Fibroblast of the aortic adventitia (primary cell): ENCODE results near the gene LMX1B. TPM values are rescaled to one million over a fixed set of nuclear protein-coding genes. Genes with fewer than 3 reads are reported as not detected.

Experiments
- DNase-seq: peaks from one replicate; pipeline ENCODE4 v3.0.0-alpha.2; 2010; ENCODE audit warnings: low read depth
- H3K4me3 ChIP-seq: 2 replicates; pipeline ENCODE4 v1.5.1; 2011; ENCODE audit warnings: low read depth, mild to moderate bottlenecking, control low read depth, low read length, moderate library complexity
- total RNA-seq: library from RNA; depleted of rRNA; stranded (reverse); fragments of >200 nt; gene quantifications from 2 replicates; pipeline ENCODE4 v1.2.3, GENCODE V29; 2012; ENCODE audit warnings: low replicate concordance
- TF ChIP-seq, protein P1 (sequence below): IDR thresholded peaks from 2 replicates; pipeline ENCODE4 v1.5.1; 2011; ENCODE audit warnings: mild to moderate bottlenecking, low read length, control low read depth, inconsistent platforms; ENCODE audit not compliant: insufficient read depth

Gene LMX1B
- total RNA-seq, 1 donor, result not detected

DNA sequence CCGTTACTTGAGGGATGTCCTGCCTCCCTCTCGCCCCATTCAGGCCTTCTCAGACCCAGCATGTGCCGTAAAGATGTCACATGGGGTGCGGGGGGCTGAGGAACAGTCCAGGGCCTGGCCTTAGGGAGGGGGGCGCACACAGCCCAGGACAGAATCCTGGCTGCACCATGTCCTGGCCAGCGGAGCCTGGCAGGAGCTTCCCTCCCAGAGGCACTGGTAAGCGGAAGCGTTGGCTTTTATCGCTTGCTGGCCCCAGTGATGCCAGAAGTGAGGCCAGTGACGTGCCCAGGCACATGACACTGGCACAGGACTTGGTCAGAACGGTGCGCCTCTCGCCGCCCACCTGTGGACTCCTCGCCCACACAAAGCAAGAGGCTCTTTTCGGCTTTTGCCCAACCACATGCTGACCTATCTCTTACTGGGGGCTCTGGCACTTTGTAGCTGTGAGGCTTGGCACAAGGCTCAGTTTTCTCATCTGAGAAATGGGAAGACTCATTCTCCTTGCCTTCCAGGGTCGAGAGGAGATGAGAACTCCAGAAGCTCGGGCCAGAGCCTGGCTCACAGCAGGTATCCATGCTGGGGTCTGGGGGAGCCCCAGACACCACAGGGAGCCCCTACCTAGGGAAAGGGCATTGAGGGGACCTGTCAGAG is 59.0 kb downstream of the LMX1B start:
- no peak for DNase-seq
- no peak overlapping the region for H3K4me3 ChIP-seq
- TF ChIP-seq, protein P1, sequence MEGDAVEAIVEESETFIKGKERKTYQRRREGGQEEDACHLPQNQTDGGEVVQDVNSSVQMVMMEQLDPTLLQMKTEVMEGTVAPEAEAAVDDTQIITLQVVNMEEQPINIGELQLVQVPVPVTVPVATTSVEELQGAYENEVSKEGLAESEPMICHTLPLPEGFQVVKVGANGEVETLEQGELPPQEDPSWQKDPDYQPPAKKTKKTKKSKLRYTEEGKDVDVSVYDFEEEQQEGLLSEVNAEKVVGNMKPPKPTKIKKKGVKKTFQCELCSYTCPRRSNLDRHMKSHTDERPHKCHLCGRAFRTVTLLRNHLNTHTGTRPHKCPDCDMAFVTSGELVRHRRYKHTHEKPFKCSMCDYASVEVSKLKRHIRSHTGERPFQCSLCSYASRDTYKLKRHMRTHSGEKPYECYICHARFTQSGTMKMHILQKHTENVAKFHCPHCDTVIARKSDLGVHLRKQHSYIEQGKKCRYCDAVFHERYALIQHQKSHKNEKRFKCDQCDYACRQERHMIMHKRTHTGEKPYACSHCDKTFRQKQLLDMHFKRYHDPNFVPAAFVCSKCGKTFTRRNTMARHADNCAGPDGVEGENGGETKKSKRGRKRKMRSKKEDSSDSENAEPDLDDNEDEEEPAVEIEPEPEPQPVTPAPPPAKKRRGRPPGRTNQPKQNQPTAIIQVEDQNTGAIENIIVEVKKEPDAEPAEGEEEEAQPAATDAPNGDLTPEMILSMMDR, result no peak

DNA sequence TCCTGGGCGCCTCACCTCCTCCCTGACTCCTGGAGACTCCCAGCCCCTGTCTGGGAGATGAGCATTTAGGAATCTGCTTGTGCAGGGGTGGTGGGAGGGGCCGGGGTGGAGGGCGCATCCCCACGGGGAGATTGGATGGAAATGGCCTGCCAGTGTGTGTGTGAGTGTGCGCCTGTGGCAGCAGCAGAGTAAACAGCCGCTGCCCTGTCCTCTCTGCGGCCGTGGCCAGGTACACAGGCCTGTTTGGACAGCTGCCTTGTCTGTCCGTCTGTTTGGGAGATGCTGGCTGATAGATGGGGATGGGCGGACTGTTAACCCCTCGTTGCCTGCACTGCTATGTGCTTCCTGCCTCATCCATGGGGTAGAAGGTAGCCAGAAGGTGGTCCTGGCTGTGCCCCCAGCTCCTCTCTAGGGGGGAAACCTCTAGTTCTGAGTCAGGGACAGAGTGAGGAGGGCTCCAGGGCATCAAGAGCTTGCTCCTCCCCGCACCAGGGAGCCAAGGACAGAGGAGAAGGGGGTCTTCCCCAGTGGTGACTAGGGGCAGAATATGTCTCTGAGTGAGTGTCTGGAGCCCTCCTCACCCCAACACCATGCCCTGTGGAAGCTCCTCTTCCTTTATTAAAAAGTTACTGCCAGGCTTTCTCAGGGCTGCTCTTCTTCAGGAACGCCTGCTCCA is 60.1 kb downstream of the LMX1B start:
- TF ChIP-seq, protein P1, result no peak
- no peak overlapping the region for H3K4me3 ChIP-seq
- no peak for DNase-seq

DNA sequence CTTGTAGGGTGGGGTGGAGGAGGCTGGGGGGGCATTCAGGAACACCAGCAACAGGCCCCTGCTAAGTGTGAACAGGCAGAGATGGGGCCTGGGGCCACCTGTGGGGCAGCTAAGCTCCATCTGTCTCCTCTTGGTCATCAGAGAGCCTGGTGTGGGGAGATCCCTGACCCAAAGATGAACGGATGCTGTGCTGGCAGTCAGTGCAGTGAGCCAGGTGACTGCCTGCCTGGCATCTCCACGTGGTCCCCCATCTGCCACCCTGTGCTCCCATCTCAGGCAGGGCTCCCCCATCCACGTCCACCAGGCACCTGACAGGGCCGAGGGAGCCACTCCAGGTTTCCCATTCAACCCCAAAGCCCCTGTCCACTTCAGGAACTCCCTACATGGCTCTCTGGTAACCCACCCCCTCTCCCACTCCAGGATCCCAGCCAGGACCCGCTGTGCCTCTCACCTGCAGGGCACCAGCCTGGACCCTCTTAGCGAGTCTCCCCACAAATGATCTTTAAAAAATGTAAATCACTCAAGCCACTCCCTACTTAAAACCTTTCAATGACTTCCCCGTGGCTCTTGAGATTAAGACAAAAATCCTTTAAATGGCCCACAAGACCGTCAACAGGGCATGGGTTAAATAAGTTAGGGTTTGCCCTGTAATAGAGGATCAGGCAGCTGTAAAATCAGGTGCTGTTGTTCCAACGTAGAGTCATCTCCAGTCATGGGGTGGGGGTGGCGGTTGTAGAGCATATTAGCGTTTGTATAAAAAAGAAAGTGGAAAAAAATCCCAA is 60.8 kb downstream of the LMX1B start:
- H3K4me3 ChIP-seq, result no peak overlapping the region
- TF ChIP-seq, protein P1, result no peak
- DNase-seq, result no peak

DNA sequence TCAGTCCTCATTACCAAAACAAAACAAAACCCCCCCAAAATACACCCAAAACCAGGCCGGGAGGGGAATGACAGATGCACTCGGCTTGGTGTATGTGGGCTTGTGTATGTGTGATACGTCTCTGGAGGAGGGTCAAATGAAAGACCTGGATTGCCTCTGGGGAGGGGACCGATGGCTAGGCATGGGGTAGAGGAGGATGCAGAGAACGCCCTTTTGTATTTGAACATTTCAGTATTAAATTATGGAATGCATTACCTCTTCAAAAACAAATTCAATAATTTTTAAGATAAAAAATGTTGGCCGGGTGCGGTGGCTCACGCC is 61.4 kb downstream of the LMX1B start:
- no peak for DNase-seq
- H3K4me3 ChIP-seq, result no peak overlapping the region
- TF ChIP-seq, protein P1, result no peak

DNA sequence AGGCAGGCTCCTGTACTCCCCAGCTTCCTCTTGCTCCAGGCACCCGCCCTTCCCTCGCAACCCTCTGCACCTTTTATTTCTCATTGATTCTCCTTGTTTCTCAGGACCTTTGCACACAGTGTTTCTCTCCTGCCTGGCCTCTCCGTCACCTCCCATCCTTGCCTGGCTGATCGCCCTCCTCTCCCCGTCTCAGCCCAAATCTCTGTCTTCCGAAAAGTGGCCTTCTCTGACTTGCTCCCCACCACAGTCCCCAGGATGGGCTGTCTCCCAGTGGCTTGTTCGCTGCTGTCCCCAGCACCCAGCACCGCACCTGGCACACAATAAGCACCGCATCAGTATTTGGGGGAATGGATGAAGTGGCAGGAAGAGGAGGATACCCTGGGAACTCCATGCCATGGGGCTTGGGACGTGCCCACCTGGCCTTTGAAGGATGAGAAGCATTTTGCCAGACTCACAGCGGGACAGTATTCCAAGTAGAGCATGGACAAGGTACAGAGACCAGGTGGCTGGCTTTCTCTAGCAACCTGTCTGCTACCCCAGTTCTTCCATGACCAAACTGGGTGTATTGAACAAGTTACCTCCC is 62.5 kb downstream of the LMX1B start:
- no peak for DNase-seq
- no peak overlapping the region for H3K4me3 ChIP-seq
- TF ChIP-seq, protein P1, result no peak

DNA sequence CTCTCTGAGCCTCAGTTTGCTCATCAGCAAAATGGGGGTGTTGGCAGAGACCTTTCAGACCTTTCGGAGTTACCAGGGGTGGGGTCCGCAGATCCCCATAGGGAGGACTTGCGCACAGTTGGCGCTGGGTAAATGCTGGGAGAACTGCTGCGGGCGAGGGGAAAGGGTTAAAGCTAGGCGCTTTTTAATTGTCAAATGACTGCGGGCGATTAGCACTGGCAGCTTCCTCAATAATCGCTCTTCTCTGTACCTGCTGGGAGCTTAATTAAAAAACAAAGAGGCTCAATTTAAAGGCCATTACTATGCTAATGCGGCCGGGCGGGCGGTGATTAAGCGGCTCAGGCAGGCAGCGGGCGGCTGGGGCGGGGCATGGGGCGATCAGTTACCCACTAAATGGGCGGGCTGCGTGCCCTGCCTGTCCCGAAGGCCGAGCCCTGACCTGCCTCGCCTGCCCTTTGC is 63.0 kb downstream of the LMX1B start:
- no peak for DNase-seq
- TF ChIP-seq, protein P1, result no peak
- H3K4me3 ChIP-seq, result no peak overlapping the region
